OCI-LY1 (cell line): ENCODE data around the gene RPL23.

ENCODE experiments used
- EZH2 ChIP-seq: fragments of 200-600 bp; sonication (generic), shearing (Covaris generic); IDR thresholded peaks from 2 replicates; pipeline ENCODE4 v1.8.0; 2017; ENCODE audit warnings: borderline replicate concordance, mixed run types, mild to moderate bottlenecking, antibody characterized with exemption, low read length, moderate library complexity, mixed read lengths
- TF ChIP-seq, protein P1 (sequence below): fragments of 200-600 bp; sonication (generic), shearing (Covaris generic); IDR thresholded peaks from 2 replicates; pipeline ENCODE4 v1.5.1; 2017; ENCODE audit warnings: mild to moderate bottlenecking, antibody characterized with exemption, low read length, moderate library complexity, mixed read lengths

DNA sequence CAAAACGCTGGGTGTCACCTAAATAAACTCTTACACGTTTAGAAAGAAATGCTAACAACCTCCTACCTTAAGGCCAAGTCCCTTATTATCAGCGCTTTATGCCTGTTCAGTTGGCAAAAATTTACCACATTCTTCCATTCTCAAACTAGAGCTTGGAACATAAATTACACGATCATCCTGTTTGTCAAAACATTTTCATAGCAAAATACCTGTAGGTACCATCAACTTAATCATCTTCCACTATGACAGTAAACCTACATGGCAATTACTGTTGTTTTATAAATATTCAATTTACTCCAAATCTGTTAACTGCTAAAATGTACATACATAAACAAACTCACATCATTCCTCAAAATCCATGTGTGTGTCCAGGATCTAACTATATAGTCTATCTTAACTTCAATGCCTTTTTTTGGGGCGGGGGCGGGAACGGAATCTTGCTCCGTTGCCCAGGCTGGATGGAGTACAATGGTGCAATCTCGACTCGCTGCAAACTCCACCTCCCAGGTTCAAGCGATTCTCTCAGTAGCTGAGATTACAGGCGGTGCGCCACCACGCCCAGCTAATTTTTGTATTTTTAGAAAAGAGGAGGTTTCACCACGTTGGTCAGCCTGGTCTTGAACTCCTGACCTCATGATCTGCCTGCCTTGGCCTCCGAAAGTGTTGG lies 4.4 kb downstream of the RPL23 start:
- TF ChIP-seq, protein P1, sequence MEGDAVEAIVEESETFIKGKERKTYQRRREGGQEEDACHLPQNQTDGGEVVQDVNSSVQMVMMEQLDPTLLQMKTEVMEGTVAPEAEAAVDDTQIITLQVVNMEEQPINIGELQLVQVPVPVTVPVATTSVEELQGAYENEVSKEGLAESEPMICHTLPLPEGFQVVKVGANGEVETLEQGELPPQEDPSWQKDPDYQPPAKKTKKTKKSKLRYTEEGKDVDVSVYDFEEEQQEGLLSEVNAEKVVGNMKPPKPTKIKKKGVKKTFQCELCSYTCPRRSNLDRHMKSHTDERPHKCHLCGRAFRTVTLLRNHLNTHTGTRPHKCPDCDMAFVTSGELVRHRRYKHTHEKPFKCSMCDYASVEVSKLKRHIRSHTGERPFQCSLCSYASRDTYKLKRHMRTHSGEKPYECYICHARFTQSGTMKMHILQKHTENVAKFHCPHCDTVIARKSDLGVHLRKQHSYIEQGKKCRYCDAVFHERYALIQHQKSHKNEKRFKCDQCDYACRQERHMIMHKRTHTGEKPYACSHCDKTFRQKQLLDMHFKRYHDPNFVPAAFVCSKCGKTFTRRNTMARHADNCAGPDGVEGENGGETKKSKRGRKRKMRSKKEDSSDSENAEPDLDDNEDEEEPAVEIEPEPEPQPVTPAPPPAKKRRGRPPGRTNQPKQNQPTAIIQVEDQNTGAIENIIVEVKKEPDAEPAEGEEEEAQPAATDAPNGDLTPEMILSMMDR: no peak
- TF ChIP-seq EZH2: no peak
